HepG2 (cell line): Measurements from ENCODE around the gene CARMIL1. TPM values are rescaled to one million over a fixed set of nuclear protein-coding genes. Genes with fewer than 3 reads are reported as not detected.

ENCODE experiments used
- BHLHE40 ChIP-seq: IDR thresholded peaks from 2 replicates; pipeline ENCODE4 v1.6.1; 2011; ENCODE audit warnings: low read length, improper control_type of control experiment
- FOXK2 ChIP-seq: fragments of 450-650 bp; IDR thresholded peaks from 2 replicates; pipeline ENCODE4 v1.6.1; 2016
- IRF2 ChIP-seq: IDR thresholded peaks from 2 replicates; pipeline ENCODE4 v1.6.1; 2018; ENCODE audit warnings: missing genetic modification reagents, missing compliant biosample characterization
- MXI1 ChIP-seq: IDR thresholded peaks from 3 replicates; pipeline ENCODE4 v1.6.1; 2012; ENCODE audit warnings: low read depth, low read length, inconsistent platforms, borderline replicate concordance
- NFRKB ChIP-seq: fragments of 450-650 bp; IDR thresholded peaks from 2 replicates; pipeline ENCODE4 v1.6.1; 2017
- RAD21 ChIP-seq: fragments of 450-650 bp; formaldehyde crosslinking; IDR thresholded peaks from 2 replicates; pipeline ENCODE4 v1.5.0; 2020; ENCODE audit warnings: mild to moderate bottlenecking
- SIN3A ChIP-seq: IDR thresholded peaks from 2 replicates; pipeline ENCODE4 v1.6.1; 2011; ENCODE audit warnings: low read depth, mild to moderate bottlenecking, control low read depth, low read length, borderline replicate concordance
- ZNF180 ChIP-seq: sonication (generic); formaldehyde crosslinking; IDR thresholded peaks from 2 replicates; pipeline ENCODE4 v1.4.0; 2020; ENCODE audit warnings: low read depth, missing genetic modification reagents, borderline replicate concordance
- ZNF44 ChIP-seq: sonication (generic); formaldehyde crosslinking; IDR thresholded peaks from 2 replicates; pipeline ENCODE4 v1.5.1; 2020; ENCODE audit warnings: mild to moderate bottlenecking, missing genetic modification reagents
- ZNF564 ChIP-seq: sonication (generic); formaldehyde crosslinking; IDR thresholded peaks from 2 replicates; pipeline ENCODE4 v1.8.1; 2023; ENCODE audit warnings: mild to moderate bottlenecking, missing genetic modification reagents
- ZNF598 ChIP-seq: sonication (generic); formaldehyde crosslinking; IDR thresholded peaks from 2 replicates; pipeline ENCODE4 v1.5.1; 2020; ENCODE audit warnings: mild to moderate bottlenecking, missing genetic modification reagents, borderline replicate concordance
- ZNF777 ChIP-seq: sonication (generic); formaldehyde crosslinking; IDR thresholded peaks from 2 replicates; pipeline ENCODE4 v1.4.0; 2020; ENCODE audit warnings: missing genetic modification reagents
- polyA plus RNA-seq, 8 experiments: library from polyadenylated mRNA; depleted of rRNA in 3 of 8; stranded (reverse) in 7 of 8; unstranded in 1 of 8; fragments of >200 nt; fragmentation: Illumina TruSeq in 4 of 8; extraction: Trizol in 4 of 8; gene quantifications; 2 replicates each; pipeline versions ENCODE4 v1.2.1 to v1.2.3, GENCODE V29; 2011 to 2016; ENCODE audit warnings: low read depth in 4 of 8, missing spikeins in 1 of 8, mixed read lengths in 1 of 8; ENCODE audit not compliant: insufficient read depth in 1 of 8
- total RNA-seq, 5 experiments: library from RNA; depleted of rRNA; stranded (reverse); fragments of >200 nt; fragmentation: Illumina TruSeq; extraction: Trizol; gene quantifications; 2 replicates each; pipeline ENCODE4 v1.2.3, GENCODE V29; 2016; ENCODE audit warnings: low read depth in 1 of 5
- TF ChIP-seq, protein P1 (sequence below): sonication (generic); formaldehyde crosslinking; IDR thresholded peaks from 2 replicates; pipeline ENCODE4 v1.4.0; 2020; ENCODE audit warnings: mild to moderate bottlenecking, missing genetic modification reagents, borderline replicate concordance
- TF ChIP-seq, protein P2 (sequence below): sonication (generic); formaldehyde crosslinking; IDR thresholded peaks from 2 replicates; pipeline ENCODE4 v1.9.0; 2022; ENCODE audit warnings: missing genetic modification reagents, mild to moderate bottlenecking, borderline replicate concordance
- TF ChIP-seq, protein P3 (sequence below): sonication (generic); formaldehyde crosslinking; conservative IDR thresholded peaks from 2 replicates; pipeline ENCODE4 v1.4.0; 2020; ENCODE audit warnings: mild to moderate bottlenecking, missing genetic modification reagents, moderate library complexity
- TF ChIP-seq, protein P4 (sequence below): sonication (generic); formaldehyde crosslinking; IDR thresholded peaks from 2 replicates; pipeline ENCODE4 v1.8.0; 2022; ENCODE audit warnings: mild to moderate bottlenecking, missing genetic modification reagents

Gene CARMIL1
- total and polyA plus RNA-seq, 2 of the 13 experiments (the other 11 are each of a cell fraction or from before 2014, with no cell fraction given): 1.8 to 2.6 TPM

- TF ChIP-seq, protein P1, sequence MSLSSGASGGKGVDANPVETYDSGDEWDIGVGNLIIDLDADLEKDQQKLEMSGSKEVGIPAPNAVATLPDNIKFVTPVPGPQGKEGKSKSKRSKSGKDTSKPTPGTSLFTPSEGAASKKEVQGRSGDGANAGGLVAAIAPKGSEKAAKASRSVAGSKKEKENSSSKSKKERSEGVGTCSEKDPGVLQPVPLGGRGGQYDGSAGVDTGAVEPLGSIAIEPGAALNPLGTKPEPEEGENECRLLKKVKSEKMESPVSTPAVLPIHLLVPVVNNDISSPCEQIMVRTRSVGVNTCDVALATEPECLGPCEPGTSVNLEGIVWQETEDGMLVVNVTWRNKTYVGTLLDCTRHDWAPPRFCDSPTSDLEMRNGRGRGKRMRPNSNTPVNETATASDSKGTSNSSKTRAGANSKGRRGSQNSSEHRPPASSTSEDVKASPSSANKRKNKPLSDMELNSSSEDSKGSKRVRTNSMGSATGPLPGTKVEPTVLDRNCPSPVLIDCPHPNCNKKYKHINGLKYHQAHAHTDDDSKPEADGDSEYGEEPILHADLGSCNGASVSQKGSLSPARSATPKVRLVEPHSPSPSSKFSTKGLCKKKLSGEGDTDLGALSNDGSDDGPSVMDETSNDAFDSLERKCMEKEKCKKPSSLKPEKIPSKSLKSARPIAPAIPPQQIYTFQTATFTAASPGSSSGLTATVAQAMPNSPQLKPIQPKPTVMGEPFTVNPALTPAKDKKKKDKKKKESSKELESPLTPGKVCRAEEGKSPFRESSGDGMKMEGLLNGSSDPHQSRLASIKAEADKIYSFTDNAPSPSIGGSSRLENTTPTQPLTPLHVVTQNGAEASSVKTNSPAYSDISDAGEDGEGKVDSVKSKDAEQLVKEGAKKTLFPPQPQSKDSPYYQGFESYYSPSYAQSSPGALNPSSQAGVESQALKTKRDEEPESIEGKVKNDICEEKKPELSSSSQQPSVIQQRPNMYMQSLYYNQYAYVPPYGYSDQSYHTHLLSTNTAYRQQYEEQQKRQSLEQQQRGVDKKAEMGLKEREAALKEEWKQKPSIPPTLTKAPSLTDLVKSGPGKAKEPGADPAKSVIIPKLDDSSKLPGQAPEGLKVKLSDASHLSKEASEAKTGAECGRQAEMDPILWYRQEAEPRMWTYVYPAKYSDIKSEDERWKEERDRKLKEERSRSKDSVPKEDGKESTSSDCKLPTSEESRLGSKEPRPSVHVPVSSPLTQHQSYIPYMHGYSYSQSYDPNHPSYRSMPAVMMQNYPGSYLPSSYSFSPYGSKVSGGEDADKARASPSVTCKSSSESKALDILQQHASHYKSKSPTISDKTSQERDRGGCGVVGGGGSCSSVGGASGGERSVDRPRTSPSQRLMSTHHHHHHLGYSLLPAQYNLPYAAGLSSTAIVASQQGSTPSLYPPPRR (CRISPR knock-in tag): no peak
- TF ChIP-seq BHLHE40 (no peak), ZNF44 (CRISPR knock-in tag) (no peak), ZNF777 (CRISPR knock-in tag) (no peak; the same call in 1 of the 2 replicates), ZNF564 (CRISPR knock-in tag) (peak; percentile 69; the same call in 1 of the 2 replicates), SIN3A (peak; percentile 17; the same call in 1 of the 2 replicates), IRF2 (CRISPR knock-in tag) (0 out of 2 replicates have a peak, but pooled peaks have one; percentile 13), ZNF180 (CRISPR knock-in tag) (no peak), RAD21 (peak; percentile 91), NFRKB (no peak), FOXK2 (no peak), MXI1 (no peak), ZNF598 (CRISPR knock-in tag) (no peak)
- TF ChIP-seq, protein P2, sequence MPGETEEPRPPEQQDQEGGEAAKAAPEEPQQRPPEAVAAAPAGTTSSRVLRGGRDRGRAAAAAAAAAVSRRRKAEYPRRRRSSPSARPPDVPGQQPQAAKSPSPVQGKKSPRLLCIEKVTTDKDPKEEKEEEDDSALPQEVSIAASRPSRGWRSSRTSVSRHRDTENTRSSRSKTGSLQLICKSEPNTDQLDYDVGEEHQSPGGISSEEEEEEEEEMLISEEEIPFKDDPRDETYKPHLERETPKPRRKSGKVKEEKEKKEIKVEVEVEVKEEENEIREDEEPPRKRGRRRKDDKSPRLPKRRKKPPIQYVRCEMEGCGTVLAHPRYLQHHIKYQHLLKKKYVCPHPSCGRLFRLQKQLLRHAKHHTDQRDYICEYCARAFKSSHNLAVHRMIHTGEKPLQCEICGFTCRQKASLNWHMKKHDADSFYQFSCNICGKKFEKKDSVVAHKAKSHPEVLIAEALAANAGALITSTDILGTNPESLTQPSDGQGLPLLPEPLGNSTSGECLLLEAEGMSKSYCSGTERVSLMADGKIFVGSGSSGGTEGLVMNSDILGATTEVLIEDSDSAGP: no peak; the same call in 1 of the 2 replicates
- TF ChIP-seq, protein P3, sequence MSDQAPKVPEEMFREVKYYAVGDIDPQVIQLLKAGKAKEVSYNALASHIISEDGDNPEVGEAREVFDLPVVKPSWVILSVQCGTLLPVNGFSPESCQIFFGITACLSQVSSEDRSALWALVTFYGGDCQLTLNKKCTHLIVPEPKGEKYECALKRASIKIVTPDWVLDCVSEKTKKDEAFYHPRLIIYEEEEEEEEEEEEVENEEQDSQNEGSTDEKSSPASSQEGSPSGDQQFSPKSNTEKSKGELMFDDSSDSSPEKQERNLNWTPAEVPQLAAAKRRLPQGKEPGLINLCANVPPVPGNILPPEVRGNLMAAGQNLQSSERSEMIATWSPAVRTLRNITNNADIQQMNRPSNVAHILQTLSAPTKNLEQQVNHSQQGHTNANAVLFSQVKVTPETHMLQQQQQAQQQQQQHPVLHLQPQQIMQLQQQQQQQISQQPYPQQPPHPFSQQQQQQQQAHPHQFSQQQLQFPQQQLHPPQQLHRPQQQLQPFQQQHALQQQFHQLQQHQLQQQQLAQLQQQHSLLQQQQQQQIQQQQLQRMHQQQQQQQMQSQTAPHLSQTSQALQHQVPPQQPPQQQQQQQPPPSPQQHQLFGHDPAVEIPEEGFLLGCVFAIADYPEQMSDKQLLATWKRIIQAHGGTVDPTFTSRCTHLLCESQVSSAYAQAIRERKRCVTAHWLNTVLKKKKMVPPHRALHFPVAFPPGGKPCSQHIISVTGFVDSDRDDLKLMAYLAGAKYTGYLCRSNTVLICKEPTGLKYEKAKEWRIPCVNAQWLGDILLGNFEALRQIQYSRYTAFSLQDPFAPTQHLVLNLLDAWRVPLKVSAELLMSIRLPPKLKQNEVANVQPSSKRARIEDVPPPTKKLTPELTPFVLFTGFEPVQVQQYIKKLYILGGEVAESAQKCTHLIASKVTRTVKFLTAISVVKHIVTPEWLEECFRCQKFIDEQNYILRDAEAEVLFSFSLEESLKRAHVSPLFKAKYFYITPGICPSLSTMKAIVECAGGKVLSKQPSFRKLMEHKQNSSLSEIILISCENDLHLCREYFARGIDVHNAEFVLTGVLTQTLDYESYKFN: peak; percentile 11; the same call in 1 of the 2 replicates
- TF ChIP-seq, protein P4, sequence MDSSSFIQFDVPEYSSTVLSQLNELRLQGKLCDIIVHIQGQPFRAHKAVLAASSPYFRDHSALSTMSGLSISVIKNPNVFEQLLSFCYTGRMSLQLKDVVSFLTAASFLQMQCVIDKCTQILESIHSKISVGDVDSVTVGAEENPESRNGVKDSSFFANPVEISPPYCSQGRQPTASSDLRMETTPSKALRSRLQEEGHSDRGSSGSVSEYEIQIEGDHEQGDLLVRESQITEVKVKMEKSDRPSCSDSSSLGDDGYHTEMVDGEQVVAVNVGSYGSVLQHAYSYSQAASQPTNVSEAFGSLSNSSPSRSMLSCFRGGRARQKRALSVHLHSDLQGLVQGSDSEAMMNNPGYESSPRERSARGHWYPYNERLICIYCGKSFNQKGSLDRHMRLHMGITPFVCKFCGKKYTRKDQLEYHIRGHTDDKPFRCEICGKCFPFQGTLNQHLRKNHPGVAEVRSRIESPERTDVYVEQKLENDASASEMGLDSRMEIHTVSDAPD: no peak
Observed at GRCh38 chr6:25278914-25279747, at the start of gene CARMIL1 (continued).
